ENCODE results near the gene LRRK1. TPM values are rescaled to one million over a fixed set of nuclear protein-coding genes. Genes with fewer than 3 reads are reported as not detected.

Gene LRRK1
- total and polyA plus RNA-seq, 4 donors: 5.0 to 5.3 (median 5.2) TPM

DNA sequence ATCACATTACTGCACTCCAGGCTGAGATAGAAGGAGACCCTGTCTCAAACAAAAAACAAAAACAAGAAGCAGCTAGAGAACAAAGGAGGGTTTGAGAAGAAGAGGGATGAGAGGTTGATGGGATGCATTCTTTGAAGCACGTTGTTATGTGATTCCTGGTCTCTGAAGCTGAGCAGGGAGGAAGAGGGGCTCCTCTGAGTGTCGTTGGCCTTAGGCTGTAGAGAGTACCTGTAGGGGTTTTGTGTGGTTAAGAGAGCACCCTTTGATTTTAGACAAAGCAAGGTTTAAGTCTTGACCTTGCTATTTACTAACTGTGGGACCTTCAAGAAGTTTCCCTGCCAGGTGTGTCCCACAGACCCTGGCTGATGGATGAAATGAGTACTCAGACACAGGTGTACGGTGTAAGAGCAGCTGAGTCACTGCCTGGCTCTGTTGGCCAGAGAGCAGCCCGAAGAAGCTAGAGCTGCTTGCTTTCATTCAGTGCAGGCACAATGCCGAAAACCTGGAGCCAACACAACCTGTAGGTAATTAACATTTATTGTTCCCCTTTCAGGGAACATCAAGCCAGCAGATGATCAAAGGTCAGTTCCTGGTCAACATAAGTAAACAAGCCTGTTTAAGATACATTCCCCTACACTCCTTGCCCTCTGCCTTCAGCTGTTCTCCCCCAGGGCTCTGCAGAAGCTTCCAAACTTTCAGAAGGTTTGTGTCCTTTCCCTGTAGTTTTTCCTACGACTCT, 67.2 kb downstream of the LRRK1 start:
- no peak overlapping the region for H3K27ac ChIP-seq (ENCODE audit: low read depth, low read length)
- H3K4me1 ChIP-seq (ENCODE audit: control insufficient read depth, insufficient read depth, low read length): no peaks in the 10 kb centered on the region
- H3K27me3 ChIP-seq (ENCODE audit: control insufficient read depth, insufficient read depth, low read length): no peaks in the 10 kb centered on the region
- no peak overlapping the region for H3K4me3 ChIP-seq (ENCODE audit: low read depth, low read length)
- no peak for DNase-seq (ENCODE audit: low read depth in 4 of 6, low spot score in 6 of 6)
- 38% methylated on average over 5 of the region's 6 CpGs for WGBS (ENCODE audit: insufficient coverage)
- H3K36me3 ChIP-seq (ENCODE audit: control insufficient read depth, insufficient read depth, low read length): no peaks in the 10 kb centered on the region
- H3K9me3 ChIP-seq (ENCODE audit: control insufficient read depth, insufficient read depth, low read length): no peaks in the 10 kb centered on the region

- DNase-seq (ENCODE audit: low read depth in 4 of 6, low spot score in 6 of 6): peak in 1 of 6 donors; percentile 8
- H3K27me3 ChIP-seq (ENCODE audit: control insufficient read depth, insufficient read depth, low read length): no peaks in the 10 kb centered on the region
- WGBS (ENCODE audit: insufficient coverage): no CpG with 5 or more reads among the region's 4 CpGs
- H3K27ac ChIP-seq (ENCODE audit: low read depth, low read length): no peak overlapping the region
- no peaks in the 10 kb centered on the region for H3K9me3 ChIP-seq (ENCODE audit: control insufficient read depth, insufficient read depth, low read length)
- H3K36me3 ChIP-seq (ENCODE audit: control insufficient read depth, insufficient read depth, low read length): no peaks in the 10 kb centered on the region
- no peak overlapping the region for H3K4me3 ChIP-seq (ENCODE audit: low read depth, low read length)
- no peaks in the 10 kb centered on the region for H3K4me1 ChIP-seq (ENCODE audit: control insufficient read depth, insufficient read depth, low read length)
Measured at GRCh38 chr15:100987143-100987542, 68.0 kb downstream of the LRRK1 start.

DNA sequence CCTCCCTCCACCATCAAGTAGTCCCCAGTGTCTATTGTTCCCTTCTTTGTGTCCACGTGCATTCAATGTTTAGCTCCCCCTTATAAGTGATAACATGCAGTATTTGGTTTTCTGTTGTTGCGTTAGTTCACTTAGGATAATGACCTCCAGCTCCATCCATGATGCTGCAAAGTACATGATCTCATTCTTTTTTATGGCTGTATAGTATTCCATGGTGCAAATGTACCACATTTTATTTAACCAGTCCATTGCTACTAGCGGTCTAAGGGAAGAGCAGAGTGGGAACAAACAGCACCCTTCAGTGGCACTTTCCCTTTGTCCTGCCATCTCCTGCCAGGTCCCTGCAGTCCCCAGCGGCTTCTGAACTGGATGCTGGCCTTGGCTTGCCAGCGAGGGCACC, 69.1 kb downstream of the LRRK1 start:
- no peaks in the 10 kb centered on the region for H3K27me3 ChIP-seq (ENCODE audit: control insufficient read depth, insufficient read depth, low read length)
- H3K27ac ChIP-seq (ENCODE audit: low read depth, low read length): no peak overlapping the region
- no peak for DNase-seq (ENCODE audit: low read depth in 4 of 6, low spot score in 6 of 6)
- no peak overlapping the region for H3K4me3 ChIP-seq (ENCODE audit: low read depth, low read length)
- H3K9me3 ChIP-seq (ENCODE audit: control insufficient read depth, insufficient read depth, low read length): no peaks in the 10 kb centered on the region
- 100% methylated on average over 3 of the region's 5 CpGs for WGBS (ENCODE audit: insufficient coverage)
- H3K4me1 ChIP-seq (ENCODE audit: control insufficient read depth, insufficient read depth, low read length): no peaks in the 10 kb centered on the region
- no peaks in the 10 kb centered on the region for H3K36me3 ChIP-seq (ENCODE audit: control insufficient read depth, insufficient read depth, low read length)

DNA sequence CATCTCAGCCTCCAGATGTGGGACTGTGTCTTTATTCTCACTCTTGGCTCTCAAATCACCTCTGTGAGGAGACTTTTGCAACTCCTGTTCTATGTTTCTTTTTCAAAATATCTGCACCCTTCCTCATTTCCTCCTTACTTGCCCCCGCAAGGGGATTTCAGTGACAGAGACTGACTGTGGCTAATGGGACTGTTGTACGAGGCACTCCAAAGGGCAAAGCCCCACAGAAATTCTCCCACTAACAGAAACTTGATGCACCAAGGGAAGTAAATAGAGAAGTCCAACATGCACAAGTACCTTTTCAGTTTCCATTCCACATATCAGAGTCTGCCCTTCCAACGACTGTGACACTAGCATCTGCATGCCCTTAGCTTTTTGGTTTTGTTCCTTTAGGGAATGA, 69.7 kb downstream of the LRRK1 start:
- Histone ChIP-seq H3K27me3 (ENCODE audit: control insufficient read depth, insufficient read depth, low read length) (no peaks in the 10 kb centered on the region), H3K4me1 (ENCODE audit: control insufficient read depth, insufficient read depth, low read length) (no peaks in the 10 kb centered on the region), H3K4me3 (ENCODE audit: low read depth, low read length) (no peak overlapping the region), H3K36me3 (ENCODE audit: control insufficient read depth, insufficient read depth, low read length) (no peaks in the 10 kb centered on the region), H3K9me3 (ENCODE audit: control insufficient read depth, insufficient read depth, low read length) (no peaks in the 10 kb centered on the region), H3K27ac (ENCODE audit: low read depth, low read length) (no peak overlapping the region)
- WGBS (ENCODE audit: insufficient coverage): no CpG with 5 or more reads among the region's 3 CpGs
- no peak for DNase-seq (ENCODE audit: low read depth in 4 of 6, low spot score in 6 of 6)

DNA sequence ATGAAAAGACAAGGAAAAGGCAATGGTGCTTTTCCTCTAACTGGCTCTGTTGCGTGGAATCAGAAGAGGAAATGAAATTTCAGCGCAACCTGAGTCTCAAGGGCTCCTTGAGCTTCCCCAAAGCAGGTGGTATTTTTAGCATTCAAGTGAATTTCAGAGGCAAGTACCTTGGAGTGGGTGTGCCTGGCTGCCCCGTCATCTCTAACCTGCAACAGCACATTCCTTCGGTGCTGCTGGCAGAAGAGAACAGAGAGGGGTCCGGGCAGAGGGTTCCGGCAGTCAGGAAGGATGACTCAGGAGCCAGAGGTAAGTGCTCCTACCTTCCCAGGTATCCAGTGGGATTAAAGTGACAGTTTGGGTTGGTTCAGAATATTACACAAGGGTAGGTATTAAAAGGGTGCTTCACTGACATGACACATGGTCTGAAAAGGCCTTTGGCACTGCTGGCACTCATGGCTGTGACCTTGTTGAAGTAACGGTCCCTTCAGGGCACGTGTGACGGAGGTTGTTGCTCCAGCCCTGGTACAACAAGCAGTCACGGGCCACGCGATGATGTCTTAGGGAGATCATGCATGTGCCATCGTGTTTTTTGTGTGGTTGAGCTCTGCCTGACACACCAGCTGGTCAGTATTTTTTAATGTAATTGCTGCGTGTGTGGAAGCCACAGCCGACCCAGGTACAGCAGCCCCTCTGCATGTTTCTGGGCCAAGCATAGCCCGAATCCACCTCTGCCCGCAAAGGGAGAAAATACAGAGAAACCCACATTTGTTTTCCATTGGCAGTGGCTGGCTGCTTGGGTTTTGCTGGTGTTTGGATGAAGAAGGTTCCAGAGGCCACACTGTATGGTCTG, 75.7 kb downstream of the LRRK1 start:
- 89% methylated on average over 14 of the region's 17 CpGs for WGBS (ENCODE audit: insufficient coverage)
- DNase-seq (ENCODE audit: low read depth in 4 of 6, low spot score in 6 of 6): no peak
- no peaks in the 10 kb centered on the region for H3K27me3 ChIP-seq (ENCODE audit: control insufficient read depth, insufficient read depth, low read length)

DNA sequence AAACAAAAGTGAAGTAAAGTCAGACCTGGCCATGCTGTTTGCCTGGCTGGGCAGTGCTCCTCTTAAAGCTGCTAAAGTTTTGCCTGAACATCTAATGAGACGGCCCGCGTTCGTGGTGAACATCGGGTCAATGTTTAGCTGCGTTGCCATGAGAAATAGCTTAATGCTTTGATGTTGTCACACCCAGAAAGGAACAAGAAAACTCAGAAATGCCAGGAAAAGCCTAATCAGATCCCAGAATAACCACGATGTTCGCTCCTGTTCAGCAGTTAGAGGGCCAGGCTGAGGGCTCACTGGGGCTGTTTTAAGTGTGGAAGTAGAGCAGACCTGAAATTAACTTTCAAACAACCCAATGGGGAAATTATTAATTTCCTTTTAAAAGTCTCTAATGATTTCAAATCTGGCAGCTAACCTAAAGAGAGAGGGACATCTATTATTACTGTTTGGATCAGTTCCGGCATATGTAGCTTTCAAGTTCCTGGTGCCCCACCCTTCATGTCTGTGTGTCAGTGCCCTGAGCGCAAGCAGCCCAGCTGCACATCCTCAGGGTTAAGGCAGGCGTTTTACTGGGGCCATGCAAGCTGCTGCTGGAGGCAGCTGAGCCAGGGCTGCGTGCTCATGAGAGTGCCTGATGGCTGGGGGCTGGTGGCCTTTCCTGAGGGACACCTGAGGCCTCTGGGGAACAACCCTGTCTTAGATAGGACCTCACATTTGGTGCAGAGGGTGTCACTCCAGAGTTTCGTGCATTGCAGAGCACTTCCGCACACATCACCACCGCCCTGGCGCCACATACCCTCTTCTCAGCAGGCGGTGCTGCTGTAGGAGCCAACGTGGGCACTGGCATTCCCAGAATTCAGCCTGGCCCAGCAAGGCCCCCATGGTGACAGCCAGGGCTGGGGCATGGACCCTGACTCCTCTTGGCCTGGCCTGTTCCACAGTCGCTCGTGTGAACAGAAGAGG, 76.6 kb downstream of the LRRK1 start:
- 84% methylated on average over 18 of the region's 20 CpGs for WGBS (ENCODE audit: insufficient coverage)
- Histone ChIP-seq H3K27me3 (ENCODE audit: control insufficient read depth, insufficient read depth, low read length) (no peaks in the 10 kb centered on the region), H3K4me3 (ENCODE audit: low read depth, low read length) (no peak overlapping the region), H3K9me3 (ENCODE audit: control insufficient read depth, insufficient read depth, low read length) (no peaks in the 10 kb centered on the region), H3K36me3 (ENCODE audit: control insufficient read depth, insufficient read depth, low read length) (no peaks in the 10 kb centered on the region), H3K4me1 (ENCODE audit: control insufficient read depth, insufficient read depth, low read length) (no peaks in the 10 kb centered on the region), H3K27ac (ENCODE audit: low read depth, low read length) (no peak overlapping the region)
- no peak for DNase-seq (ENCODE audit: low read depth in 4 of 6, low spot score in 6 of 6)

More for the DNA sequence above, 75.7 kb downstream of the LRRK1 start:
- no peaks in the 10 kb centered on the region for H3K9me3 ChIP-seq (ENCODE audit: control insufficient read depth, insufficient read depth, low read length)
- no peak overlapping the region for H3K27ac ChIP-seq (ENCODE audit: low read depth, low read length)
- H3K36me3 ChIP-seq (ENCODE audit: control insufficient read depth, insufficient read depth, low read length): no peaks in the 10 kb centered on the region
- H3K4me3 ChIP-seq (ENCODE audit: low read depth, low read length): no peak overlapping the region
- no peaks in the 10 kb centered on the region for H3K4me1 ChIP-seq (ENCODE audit: control insufficient read depth, insufficient read depth, low read length)

- WGBS (ENCODE audit: insufficient coverage): no CpG with 5 or more reads among the region's 1 CpG
- peak in 1 of 6 donors; percentile 30 for DNase-seq (ENCODE audit: low read depth in 4 of 6, low spot score in 6 of 6)
- no peaks in the 10 kb centered on the region for H3K9me3 ChIP-seq (ENCODE audit: control insufficient read depth, insufficient read depth, low read length)
- no peak overlapping the region for H3K27ac ChIP-seq (ENCODE audit: low read depth, low read length)
- no peaks in the 10 kb centered on the region for H3K36me3 ChIP-seq (ENCODE audit: control insufficient read depth, insufficient read depth, low read length)
- no peak overlapping the region for H3K4me3 ChIP-seq (ENCODE audit: low read depth, low read length)
- no peaks in the 10 kb centered on the region for H3K27me3 ChIP-seq (ENCODE audit: control insufficient read depth, insufficient read depth, low read length)
- H3K4me1 ChIP-seq (ENCODE audit: control insufficient read depth, insufficient read depth, low read length): no peaks in the 10 kb centered on the region
Measured at GRCh38 chr15:100997442-100997841, 78.3 kb downstream of the LRRK1 start.

DNA sequence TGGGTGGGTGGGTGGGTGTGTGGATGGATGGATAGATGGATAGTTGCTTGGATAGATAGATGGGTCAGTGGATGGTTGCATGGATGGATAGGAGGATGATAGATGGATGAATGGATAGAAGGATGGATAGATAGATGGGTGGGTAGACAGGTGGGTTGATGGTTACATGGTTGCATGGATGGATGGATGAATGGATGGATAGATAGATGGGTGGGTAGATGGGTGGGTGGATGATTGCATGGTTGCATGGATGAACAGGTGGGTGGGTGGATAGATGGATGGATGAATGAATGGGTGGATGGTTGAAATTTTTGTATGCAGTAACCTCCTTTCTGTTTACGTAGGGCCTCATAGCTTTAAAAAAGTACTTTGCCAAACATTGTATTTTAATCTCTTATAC, 79.5 kb downstream of the LRRK1 start:
- no CpG with 5 or more reads among the region's 1 CpG for WGBS (ENCODE audit: insufficient coverage)
- Histone ChIP-seq H3K4me1 (ENCODE audit: control insufficient read depth, insufficient read depth, low read length) (no peaks in the 10 kb centered on the region), H3K4me3 (ENCODE audit: low read depth, low read length) (no peak overlapping the region), H3K27ac (ENCODE audit: low read depth, low read length) (no peak overlapping the region), H3K36me3 (ENCODE audit: control insufficient read depth, insufficient read depth, low read length) (no peaks in the 10 kb centered on the region), H3K9me3 (ENCODE audit: control insufficient read depth, insufficient read depth, low read length) (no peaks in the 10 kb centered on the region), H3K27me3 (ENCODE audit: control insufficient read depth, insufficient read depth, low read length) (no peaks in the 10 kb centered on the region)
- DNase-seq (ENCODE audit: low read depth in 4 of 6, low spot score in 6 of 6): no peak

GRCh38 chr15:100999369-100999768, 80.2 kb downstream of the LRRK1 start:
- H3K9me3 ChIP-seq (ENCODE audit: control insufficient read depth, insufficient read depth, low read length): no peaks in the 10 kb centered on the region
- no peaks in the 10 kb centered on the region for H3K36me3 ChIP-seq (ENCODE audit: control insufficient read depth, insufficient read depth, low read length)
- no peak for DNase-seq (ENCODE audit: low read depth in 4 of 6, low spot score in 6 of 6)
- WGBS (ENCODE audit: insufficient coverage): 80% methylated on average over 1 of the region's 3 CpGs
- no peaks in the 10 kb centered on the region for H3K4me1 ChIP-seq (ENCODE audit: control insufficient read depth, insufficient read depth, low read length)
- H3K27me3 ChIP-seq (ENCODE audit: control insufficient read depth, insufficient read depth, low read length): no peaks in the 10 kb centered on the region
- H3K4me3 ChIP-seq (ENCODE audit: low read depth, low read length): no peak overlapping the region
- no peak overlapping the region for H3K27ac ChIP-seq (ENCODE audit: low read depth, low read length)
